HG02798 (cell line): Measurements from ENCODE around the gene OSBPL3.
A peak's percentile ranks its signal among the peaks of the same experiment; 100 is the strongest.

ENCODE experiments used
- ATAC-seq: cut with Tn5 transposase; IDR thresholded peaks from one replicate; pipeline ENCODE4 v1.9.1; 2021; ENCODE audit warnings: mild to moderate bottlenecking; ENCODE audit not compliant: unreplicated experiment, poor library complexity

Gene OSBPL3

DNA sequence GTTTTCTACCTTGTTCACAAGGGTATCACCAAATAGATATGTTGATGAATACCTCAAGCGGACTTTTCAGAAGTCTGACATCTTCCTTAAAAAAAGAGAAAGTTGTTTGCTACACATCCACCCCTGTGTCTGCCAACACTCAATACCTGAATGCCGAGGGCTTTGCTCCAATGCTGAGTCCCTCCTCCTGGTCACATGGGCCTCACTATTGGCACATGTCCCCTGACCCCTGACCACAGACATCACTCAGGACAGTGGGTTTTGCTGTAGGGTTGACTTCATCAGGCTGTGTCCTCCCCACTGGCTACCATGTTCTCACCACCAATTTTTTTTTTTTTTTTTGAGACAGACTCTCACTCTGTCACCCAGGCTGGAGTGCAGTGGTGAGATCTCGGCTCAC is 76.4 kb downstream of the OSBPL3 start:
- ATAC-seq = no peak

DNA sequence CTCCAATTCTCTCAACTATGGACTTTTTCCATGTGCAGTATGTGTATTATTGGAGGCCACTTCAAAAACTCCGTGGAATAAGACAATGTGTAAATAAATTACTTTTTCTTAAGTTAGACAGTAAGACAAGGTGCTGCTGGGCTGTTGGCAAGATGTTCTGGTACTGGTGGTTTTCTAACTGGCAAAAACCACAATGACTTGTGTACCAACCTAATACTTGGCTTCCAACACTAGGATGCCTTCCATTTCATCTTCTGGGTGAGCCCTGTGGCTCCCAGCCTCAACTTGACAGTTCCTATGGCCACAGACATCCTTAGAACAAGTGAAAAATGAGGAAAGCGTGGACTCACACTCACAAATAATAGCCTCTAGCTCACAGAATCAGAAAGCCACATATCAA is 77.0 kb downstream of the OSBPL3 start:
- ATAC-seq = no peak

DNA sequence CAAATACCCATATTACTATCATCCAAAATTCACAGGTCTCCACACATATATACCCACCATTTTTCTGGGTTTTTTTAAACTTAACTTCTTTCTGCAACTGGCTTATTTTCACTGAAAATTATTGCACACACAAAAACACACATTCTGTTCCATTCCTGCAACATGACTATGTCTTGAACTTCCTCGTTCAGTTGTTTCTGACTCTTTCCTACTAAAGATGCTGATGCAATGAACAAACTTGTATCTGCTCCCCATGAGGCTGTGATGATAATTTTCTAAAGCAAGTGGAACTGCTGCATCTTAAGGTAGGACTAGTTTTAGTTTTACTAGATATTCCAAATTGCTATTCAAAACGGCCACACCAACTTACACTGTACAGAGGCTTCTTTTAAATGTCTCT is 77.7 kb downstream of the OSBPL3 start:
- no peak for ATAC-seq

DNA sequence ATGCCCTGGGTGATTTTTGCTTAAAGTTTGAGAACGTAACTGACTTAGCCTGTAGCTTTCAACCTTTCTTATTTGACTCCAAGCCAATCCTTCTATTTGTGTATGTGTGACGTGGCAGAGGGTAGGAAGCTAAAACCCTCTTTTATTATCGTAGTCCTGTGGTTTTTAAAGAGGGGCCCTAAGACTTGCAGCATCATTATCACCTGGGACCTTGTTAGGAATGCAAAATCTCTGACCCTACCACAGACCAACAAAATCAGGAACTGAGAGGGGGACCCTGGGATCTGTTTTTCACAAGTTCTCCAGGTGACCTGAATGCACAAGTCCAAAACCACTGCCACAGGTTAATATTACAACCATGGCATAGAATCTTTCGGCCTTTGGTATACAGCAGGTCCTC is 80.1 kb downstream of the OSBPL3 start:
- peak; percentile 62 for ATAC-seq

DNA sequence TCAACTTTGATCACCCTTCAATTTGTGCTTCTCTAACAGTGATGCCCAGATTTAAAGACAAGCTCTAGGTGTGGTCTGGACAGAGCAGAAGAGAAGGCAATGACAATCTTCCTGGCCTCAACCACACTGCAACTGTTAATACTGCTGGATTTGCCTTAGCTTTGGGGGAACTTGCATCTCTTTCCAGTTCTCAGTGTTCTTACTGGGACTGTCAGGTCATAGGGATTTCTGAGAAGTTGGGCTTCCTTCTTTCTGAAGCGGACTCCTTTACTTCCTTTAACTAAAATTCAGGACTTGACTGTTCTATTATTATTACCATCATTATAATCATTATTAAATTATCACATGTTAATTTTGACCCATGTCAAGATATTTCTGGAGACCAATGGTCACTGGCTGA is 80.8 kb downstream of the OSBPL3 start:
- no peak for ATAC-seq

DNA sequence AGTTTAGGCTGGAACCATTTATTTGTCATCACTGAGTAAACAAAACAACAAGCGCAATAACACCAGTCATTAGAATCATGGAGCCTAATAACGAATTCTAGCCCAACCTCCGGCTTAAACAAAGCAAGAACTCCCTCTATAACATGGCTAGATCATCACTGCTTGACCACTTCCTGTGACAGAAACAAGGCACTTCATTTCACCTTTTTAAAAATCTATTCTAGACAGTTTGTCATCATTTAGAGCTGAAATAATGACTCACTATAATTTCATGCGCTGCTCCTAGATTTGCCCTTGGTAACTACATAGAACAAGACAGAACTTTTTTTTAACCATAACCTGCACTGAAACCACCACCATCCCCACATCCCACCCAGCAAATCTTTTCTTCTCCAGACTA is 81.3 kb downstream of the OSBPL3 start:
- ATAC-seq = peak; percentile 28

DNA sequence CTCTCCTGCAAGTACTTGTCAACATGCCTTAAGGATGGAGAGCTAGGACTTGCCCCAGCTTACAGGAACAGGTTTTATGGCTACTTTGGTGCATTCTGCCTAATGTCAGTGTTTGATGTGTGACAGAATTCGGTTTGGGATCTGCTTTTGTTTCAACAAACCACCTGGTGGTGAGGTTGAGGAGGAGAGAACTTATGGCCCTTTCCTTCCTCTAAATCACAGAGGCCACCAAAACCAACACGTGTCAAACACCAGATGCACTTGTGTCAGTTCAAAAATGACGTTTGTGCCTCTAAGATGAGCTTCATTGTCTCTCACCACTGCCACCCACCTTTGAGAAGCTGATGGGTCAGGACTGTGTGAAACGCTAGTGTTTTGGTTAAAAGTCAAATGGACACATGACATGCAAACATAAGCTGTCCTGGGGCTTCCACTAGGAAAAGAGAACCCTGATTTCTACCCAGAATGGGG is 83.9 kb downstream of the OSBPL3 start:
- peak; percentile 76 for ATAC-seq

DNA sequence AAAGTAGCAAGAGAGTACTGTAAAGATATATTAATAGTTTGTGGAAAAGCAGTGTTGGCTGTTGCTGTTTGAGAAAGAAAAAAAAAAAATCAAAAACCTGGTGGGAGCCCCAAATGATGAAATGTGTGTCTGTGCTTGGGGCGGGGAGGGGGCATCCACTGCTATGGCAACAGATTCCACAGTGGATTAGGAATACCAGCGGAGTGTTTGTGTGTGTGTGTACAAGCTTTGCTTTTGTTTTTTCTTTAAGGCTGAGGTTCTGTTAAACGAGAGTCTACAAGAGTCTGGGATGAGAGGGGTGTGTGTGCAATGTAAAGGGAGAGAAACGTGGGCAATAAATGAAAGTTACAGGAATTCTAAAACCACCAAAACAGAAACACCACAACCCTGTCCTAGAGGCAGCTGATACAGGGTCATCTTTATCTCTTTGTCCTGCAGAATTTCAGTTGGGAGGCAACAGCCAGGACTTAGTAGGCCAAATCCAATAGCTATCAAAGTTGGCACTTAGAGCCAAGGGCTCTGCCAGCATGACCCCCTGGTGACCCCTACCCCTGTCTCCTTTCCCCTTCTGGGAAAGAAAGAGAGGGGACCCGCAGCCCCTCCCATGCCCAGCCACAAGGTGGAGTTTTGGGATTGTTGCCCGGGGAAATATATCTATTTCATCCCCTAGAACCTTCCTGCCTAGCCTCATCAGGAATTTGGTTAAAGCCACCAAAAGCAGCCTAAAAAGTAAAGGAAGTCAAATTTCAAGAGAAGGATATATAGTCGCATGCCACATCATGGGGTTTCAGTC is 85.4 kb downstream of the OSBPL3 start:
- ATAC-seq = no peak

DNA sequence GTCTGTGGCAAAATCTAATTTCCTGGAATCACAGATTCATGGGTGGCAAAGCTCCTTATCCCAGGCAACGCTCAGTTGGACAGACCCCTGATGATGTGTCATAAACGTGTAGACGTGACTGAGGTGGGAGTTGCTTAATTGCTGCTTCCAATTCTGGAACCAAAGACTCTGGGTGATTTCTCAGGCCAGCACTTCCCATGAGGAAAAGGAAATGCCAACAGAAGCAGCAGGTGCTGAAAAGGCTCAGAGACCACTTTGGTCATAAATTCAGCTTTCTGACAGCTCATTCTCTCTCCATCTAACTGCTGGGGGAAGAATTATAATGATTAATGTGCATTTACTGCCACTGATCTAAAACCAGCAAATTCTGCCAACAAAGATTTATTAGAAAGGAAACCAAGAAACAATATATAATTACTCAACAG is 88.7 kb downstream of the OSBPL3 start:
- ATAC-seq = no peak

DNA sequence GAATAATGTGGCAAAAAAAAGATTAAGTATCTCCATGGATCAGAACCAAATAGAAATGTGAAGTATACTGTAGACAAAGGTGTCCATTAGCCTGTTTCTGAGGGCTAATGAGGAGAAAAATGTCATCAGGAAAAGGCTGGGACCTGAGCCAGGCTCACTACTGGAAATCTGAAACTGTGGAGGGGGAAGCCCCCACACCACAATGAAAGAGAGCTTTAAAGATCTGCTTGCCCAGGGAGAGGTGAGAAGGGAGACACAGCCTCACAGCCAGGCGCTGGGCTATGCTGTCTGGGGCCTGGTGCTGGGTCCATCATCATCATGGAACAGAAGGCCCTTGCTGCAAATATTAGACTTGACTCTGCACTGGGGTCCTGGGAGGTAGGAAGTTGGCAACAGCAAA is 90.4 kb downstream of the OSBPL3 start:
- peak; percentile 37 for ATAC-seq

DNA sequence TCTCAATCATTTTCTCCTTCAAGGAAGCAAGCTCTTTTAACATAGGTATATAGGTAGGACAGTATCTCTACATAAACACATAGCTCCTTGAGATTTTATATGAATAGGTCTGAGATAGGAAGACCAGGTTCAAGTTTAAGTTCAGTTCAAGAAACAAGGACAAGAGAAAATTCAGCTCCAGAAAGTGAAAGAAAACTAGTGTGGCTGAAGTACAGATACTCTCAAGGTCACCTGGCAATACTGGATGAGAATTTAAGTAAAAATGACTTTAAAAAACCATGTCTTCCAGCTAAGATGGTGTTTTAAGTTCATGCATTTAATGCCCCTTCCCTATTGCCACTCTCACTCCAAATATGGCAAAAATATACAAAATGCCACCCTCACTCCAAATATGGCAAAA is 91.3 kb downstream of the OSBPL3 start:
- no peak for ATAC-seq

DNA sequence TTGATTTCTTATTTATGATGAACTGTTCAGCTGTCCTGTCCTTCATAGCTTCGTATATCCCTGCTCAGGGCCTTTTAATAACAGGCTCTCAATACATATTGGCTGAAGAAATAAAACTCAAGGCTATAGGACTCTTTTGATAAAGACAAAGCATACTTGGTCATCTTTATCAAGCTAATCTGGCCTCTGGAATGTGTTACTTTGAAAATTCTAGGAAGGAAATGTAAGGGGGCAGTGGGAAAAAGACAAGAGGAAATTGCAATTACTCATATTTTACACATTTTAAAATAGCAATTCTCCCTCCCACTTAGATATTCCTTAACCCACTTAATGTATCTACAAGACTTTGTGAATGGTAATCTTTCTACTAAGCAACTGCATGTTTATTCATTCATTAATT is 94.3 kb downstream of the OSBPL3 start:
- ATAC-seq = no peak

DNA sequence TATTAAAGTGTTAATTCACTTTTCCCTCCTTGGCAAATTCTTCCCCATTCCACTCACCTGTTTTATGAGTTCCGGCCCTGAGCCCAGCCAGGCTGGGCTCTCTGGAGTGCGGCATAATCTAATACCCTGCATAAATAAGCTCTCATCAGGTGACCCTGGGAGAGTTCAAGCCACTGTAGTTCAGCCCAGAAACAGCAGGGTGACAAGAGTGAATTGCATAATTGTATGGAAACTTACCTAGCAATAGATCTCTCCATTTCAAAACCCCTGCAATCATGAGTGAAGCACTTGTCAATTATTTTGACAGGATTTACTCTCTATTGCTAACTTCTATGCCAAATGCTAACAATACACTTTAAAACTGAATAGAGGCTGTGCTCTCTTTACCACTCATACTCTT is 94.7 kb downstream of the OSBPL3 start:
- ATAC-seq = no peak

DNA sequence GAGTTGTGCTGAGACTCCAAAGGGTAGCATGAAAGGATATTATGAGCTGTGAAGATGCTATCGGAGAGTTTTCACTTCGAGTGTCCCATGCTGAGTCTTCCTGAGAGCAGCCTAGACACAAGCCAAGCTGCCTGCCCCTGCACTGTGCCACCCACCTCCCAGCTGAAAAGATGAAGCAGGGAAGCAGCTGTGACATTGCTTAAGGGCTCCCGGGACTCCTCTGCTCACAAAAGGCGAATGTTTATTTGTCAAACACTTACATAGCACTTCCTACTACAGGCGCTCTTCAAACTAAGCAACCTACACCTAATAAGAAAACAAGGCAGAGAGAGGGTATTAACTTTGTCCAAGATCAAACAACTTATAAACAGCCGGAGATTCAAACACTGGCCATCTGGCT is 95.6 kb downstream of the OSBPL3 start:
- no peak for ATAC-seq

DNA sequence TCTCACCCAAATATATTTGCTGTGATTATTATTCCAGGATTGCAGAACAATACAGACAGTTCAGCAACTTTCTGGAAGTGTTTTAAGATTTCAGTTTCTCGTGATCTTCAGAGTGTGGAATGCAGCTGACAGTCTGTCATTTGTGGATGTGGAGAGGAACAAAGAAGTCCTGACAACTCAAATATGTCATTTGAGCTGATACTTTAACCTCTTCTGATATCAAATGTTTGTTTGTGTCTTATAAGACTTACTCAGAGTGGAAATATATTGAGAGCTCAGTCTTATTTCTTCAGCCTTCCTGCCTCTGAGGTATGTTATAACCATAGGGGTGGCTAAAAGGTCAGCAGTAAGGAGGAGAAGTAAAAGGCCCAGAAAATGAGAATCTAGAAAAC is 96.4 kb downstream of the OSBPL3 start:
- no peak for ATAC-seq

DNA sequence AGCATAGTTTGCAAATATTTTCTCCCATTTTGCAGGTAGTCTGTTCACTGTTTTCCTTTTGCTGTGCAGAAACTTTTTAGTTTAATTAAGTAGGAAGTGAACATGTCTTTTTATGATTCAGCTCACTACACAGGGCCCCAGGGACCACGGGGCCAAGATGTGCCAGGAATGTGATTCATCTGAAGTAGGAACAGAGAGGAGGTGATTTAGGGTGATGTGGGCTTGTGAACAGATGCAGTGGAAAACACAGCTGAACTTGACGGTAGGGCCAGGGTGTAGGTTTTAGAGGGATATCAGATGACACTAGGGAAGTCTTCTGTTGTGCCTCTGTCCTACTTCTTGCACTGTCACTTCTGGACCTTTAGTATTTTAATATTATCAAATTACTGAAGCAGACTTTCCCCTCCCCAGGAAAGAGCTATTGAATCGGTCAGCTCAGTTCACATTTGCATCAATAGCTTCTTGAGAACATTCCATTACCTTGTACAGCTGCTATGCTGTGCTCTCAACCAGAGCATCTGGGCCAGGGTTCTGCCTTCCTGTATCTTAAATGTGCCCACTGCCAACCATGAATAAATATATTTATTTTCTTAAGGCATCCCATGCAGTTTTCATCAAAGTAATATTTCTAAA is 96.9 kb downstream of the OSBPL3 start:
- ATAC-seq = no peak

DNA sequence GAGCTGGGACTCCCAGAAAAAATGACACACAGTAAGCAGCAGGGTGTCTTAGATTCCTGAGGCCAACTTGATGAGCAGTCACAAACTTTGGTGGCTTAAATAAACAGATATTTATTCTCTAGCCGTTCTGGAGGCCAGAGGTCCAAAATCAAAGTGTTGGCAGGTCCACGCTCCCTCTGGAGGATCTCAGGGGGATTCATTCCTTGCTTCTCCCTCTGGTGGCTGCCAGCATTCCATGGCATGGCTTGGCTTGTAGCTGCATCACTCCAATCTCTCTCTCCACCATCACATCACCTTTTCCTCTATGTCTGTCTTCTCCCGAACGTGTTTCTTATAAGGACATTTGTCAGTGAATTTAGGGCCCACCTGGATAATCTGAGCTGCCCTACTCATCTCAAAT is 98.4 kb downstream of the OSBPL3 start:
- ATAC-seq = no peak

DNA sequence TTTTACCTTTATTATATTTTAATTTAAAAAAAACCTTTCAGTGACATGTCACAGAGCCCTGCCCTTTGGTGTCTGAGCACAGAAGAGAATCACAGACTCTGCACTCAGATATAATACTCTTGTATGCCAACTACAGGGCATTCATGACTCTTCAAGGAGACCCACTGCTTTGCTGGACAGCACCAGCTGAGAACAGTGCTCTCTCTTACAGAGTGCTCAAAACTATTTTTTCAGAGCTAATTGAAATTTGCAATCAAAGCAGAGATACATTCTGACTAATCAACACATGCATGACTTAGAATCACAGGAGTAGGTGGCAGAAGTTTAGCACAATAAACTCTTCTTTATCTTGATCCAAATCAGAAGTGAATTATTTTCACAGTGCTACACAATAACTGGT is 99.1 kb downstream of the OSBPL3 start:
- ATAC-seq = no peak

DNA sequence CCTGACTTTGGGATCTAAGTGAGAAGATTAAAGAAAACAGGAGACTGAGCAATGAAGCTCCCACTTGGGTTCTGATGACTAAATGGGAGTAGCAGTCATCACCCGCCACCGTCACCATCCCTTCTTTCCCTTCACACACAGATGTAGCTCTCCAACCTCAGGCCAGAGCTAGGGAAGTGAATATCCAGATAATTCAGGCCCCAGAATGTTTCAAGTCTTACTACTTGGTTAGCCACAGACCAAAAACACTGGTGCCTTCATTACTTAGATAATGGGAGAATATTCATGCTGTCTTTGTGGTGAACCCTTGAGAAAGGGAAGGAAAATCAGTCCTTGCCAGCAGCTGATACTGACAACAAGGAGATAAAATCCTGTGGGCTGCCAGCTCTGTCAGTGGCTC is 100.7 kb downstream of the OSBPL3 start:
- no peak for ATAC-seq

DNA sequence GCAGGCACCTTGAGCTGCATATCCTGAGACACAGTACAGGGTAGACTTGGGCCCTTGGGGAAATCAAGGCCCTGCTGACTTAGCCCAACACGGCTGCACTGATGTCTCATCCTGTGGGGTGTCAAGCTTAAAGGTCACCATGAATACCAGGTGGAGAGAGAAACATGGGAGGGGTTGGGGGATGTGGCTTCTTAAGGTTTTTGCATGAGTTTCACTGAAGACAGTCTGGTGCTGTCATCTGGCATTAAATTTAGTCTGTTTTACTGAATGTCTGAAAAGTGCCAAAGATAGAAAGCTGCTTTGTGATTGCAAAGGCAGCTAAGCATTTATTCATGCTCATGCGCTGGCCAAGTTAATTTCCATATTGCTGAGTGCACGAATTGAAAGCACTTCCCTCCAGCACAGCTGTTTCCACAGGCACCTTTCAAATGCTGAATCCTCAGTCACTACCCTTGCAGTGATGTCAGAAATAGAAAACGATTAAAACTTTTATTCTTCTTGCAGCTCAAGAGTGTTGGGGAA is 102.1 kb downstream of the OSBPL3 start:
- ATAC-seq = peak; percentile 95

DNA sequence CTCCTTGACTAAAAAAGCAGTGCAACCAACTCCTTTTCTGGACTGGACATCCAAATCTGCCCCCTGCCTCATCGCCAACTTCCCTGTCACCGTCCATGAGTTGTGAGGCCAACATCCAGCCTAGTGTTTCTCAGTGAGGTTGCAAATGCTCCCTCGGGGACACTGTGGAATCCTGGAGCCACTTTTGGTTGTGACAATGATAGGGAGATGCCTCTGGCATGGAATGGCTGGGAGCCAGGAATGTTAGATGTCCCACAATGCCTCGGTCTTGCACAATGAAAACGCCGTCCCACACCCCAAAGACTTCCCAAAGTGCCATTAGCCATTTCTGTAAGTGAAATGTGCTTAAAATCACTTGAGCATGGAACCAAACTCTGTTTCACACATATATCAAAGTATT is 105.2 kb downstream of the OSBPL3 start:
- ATAC-seq = no peak

DNA sequence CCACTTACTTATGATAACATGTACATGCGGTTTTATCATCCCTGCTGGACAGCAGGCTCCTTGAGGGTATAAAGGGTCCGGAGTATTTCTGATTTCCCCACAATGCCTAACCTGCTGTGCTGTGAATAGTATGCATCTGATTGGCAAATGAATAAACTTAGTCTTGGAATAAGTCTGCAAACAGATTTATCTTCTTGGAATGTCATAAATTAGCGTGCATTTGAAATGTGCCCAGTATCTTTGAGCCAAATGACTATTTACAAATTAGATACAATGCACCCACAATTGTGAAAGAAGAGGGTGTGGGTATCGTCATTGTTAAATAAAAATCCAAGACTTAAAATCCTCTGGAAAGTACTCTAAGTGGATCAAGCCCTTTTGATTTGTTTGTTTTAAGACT is 106.0 kb downstream of the OSBPL3 start:
- no peak for ATAC-seq
